ENCODE data around the gene ZNF688.

ZNF688 gene

DNA sequence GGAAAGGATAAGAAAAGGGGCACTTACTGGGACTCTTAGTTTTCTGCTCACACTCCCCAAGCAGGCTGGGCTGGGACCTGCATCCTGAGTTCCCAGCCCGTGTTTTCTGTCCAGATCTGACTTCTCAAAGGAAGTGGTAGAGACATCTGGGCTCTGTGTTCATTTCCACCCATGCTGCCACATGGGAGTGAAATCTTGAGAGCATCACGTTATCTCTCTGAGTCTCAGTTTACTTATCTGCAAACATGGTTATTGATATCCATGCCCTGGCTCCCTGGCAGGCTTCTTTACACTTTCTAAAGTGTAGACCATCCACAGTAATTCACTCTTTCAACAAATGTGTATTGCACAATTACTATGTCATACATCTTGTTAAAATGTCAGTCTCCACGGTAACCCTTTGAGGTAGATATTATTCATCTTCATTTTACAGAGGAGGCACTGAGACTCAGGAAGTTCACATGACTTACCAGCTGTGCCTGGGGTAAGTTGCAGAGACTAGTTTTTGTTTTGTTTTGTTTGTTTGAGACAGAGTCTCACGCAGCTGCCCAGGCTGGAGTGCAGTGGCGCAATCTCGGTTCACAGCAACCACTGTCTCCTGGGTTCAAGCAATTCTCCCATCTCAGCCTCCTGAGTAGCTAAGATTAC, 3.4 kb downstream of the ZNF688 start:
- Mint-ChIP-seq H3K9me3 (ENCODE audit: low read depth) (no peaks in the 10 kb centered on the region), H3K27me3 (no peaks in the 10 kb centered on the region), H3K36me3 (peaks cover 3% of the 10 kb centered on the region), H3K4me3 (peak overlapping the region; percentile 79), H3K27ac (peak overlapping the region; percentile 95), H3K4me1 (ENCODE audit: low read depth) (peaks cover 36% of the 10 kb centered on the region)

DNA sequence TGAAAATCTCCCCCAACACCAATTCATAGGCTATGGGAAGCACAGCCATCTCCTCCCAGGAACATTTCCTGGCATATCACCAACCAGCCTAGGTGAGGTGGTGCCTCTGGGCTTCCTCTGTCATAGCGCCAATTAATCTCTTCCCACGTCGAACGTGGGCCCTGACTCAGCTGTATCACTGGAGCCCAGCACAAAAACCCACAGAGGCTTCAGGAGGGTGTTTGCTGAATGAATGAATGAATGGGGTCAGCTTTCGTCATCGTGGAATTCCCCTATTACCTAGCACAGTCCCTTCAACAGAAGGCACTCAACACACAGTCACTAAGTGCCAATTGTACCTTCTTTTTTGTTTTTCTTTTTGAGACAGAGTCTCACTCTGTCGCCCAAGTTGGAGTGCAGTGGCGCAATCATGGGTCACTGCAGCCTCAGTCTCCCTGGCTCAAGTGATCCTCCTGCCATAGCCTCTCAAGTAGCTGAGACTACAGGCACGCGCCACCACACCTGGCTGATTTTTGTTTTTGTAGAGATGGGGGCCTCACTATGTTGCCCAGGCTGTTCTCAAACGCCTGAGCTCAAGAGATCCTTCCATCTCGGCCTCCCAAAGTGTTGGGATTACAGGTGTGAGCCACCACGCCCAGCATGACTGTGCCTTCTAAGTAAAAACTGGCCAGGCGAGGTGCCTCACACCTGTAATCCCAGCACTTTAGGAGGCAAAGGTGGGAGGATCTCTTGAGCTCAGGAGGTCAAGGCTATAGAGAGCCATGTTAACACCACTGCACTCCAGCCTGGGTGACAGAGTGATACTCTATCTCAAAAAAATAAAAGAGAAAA, 4.1 kb downstream of the ZNF688 start:
- peaks cover 35% of the 10 kb centered on the region for H3K4me1 Mint-ChIP-seq (ENCODE audit: low read depth)
- H3K27ac Mint-ChIP-seq = peak overlapping the region; percentile 95
- H3K4me3 Mint-ChIP-seq = peak overlapping the region; percentile 79
- no peaks in the 10 kb centered on the region for H3K27me3 Mint-ChIP-seq
- peaks cover 3% of the 10 kb centered on the region for H3K36me3 Mint-ChIP-seq
- no peaks in the 10 kb centered on the region for H3K9me3 Mint-ChIP-seq (ENCODE audit: low read depth)

DNA sequence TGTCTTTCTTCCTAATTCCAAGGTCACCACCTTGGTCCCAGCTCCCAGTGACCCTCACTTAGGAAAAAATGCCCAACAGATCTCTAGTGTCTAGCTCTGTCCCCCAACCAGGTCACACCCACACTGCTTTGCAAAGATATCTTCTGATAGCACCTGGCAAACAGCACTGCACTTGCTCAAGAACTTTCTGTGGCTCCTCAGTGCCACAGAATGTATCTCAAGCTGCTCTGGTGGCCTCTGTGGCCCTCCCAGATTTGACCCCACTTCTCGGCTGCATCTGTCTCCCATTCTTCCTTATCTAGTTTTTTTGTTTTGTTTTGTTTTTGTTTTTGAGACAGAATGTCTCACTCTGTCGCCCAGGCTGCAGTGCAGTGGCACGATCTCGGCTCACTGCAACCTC, 5.0 kb downstream of the ZNF688 start:
- Mint-ChIP-seq H3K4me1 (ENCODE audit: low read depth) (peaks cover 31% of the 10 kb centered on the region), H3K36me3 (peaks cover 3% of the 10 kb centered on the region), H3K4me3 (no peak overlapping the region), H3K27me3 (no peaks in the 10 kb centered on the region), H3K27ac (peak overlapping the region; percentile 90), H3K9me3 (ENCODE audit: low read depth) (no peaks in the 10 kb centered on the region)

DNA sequence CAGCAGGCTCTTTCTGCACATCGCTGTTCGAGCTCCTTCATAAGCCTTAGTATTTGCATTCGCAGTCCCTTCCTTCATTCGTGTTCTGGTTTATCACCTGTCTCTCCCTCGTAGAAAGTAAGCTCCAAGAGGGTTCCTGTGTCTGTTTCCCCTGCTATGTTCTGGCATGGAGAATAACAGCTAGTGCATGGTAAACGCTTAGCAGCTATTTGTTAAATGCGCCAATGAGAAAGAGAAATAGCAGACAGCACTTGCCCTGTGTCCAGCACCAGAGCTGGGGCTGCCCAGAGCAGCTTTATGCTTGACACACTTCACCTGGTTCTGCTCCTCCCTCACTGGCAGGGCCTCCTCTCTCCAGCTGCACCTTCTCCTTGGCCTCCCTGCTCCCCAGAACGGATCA, 5.5 kb downstream of the ZNF688 start:
- no peak overlapping the region for H3K27ac Mint-ChIP-seq
- no peak overlapping the region for H3K4me3 Mint-ChIP-seq
- H3K9me3 Mint-ChIP-seq (ENCODE audit: low read depth) = no peaks in the 10 kb centered on the region
- no peaks in the 10 kb centered on the region for H3K27me3 Mint-ChIP-seq
- H3K4me1 Mint-ChIP-seq (ENCODE audit: low read depth) = peaks cover 33% of the 10 kb centered on the region
- H3K36me3 Mint-ChIP-seq = peaks cover 3% of the 10 kb centered on the region

GRCh38 chr16:30565526-30565925, 6.0 kb downstream of the ZNF688 start:
- H3K36me3 Mint-ChIP-seq = peaks cover 3% of the 10 kb centered on the region
- no peak overlapping the region for H3K4me3 Mint-ChIP-seq
- H3K27me3 Mint-ChIP-seq = no peaks in the 10 kb centered on the region
- no peaks in the 10 kb centered on the region for H3K9me3 Mint-ChIP-seq (ENCODE audit: low read depth)
- no peak overlapping the region for H3K27ac Mint-ChIP-seq
- H3K4me1 Mint-ChIP-seq (ENCODE audit: low read depth) = peaks cover 34% of the 10 kb centered on the region

GRCh38 chr16:30562021-30562420, 9.5 kb downstream of the ZNF688 start:
- Mint-ChIP-seq H3K9me3 (ENCODE audit: low read depth) (no peaks in the 10 kb centered on the region), H3K27me3 (no peaks in the 10 kb centered on the region)

DNA sequence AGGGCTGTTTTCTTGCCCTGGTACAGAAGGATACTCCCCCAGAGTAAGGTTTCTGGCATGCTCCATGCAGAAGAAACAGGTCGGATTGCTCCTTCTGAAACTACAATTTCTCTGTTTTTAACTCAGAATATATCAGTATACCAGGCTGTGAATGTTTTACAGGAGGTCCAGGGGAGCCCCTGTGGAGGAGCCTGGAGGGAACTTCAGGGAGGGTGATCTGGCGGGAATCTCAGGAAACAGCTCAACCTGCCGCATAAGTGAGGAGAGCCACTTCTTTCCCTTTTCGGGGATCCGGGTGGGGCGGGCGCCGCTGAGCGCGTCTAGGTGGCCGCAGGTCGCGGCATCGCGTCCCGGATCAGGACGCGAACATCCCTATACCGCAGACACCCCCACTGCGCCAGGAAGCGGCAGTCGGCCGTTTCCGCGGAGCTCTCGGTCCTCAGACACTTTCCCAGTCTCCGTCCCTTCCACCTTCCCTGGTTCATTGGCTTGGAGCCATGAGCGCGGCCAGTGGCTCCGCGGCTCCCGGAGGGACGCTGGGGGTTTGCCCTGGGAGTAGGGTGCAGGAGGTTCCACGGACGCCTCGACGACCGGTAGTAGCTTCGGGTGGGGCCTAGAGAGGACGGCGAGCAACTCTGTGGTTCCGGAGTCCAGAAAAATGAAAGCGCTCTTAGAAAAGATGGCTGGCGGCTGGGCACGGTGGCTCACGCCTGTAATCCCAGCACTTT, 10.3 kb downstream of the ZNF688 start:
- Mint-ChIP-seq H3K4me3 (peak overlapping the region; percentile 81), H3K4me1 (ENCODE audit: low read depth) (peaks cover 15% of the 10 kb centered on the region), H3K27me3 (no peaks in the 10 kb centered on the region), H3K9me3 (ENCODE audit: low read depth) (no peaks in the 10 kb centered on the region), H3K27ac (peak overlapping the region; percentile 72), H3K36me3 (no peaks in the 10 kb centered on the region)

More at GRCh38 chr16:30562021-30562420, 9.5 kb downstream of the ZNF688 start:
- Mint-ChIP-seq H3K4me1 (ENCODE audit: low read depth) (peaks cover 21% of the 10 kb centered on the region), H3K36me3 (no peaks in the 10 kb centered on the region), H3K27ac (no peak overlapping the region), H3K4me3 (no peak overlapping the region)

DNA sequence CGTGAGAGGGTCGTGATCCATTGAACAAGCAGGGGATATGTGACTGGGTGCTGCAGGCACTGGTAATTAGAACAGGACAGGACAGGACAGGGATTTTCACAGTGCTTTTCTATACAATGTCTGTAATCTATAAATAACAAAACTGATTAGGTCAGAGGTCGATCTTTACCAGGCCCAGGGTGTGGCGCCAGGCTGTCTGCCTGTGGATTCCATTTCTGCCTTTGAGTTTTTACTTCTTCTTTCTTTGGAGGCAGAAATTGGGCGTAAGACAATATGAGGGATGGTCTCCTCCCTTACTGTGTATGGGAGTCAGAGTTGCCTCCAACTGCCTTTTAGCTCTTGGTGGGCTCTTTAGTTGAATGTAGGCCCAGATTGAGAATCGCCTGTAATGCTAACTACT, 11.8 kb downstream of the ZNF688 start:
- Mint-ChIP-seq H3K4me3 (no peak overlapping the region), H3K4me1 (ENCODE audit: low read depth) (peaks cover 18% of the 10 kb centered on the region), H3K36me3 (no peaks in the 10 kb centered on the region), H3K27me3 (no peaks in the 10 kb centered on the region), H3K27ac (no peak overlapping the region), H3K9me3 (ENCODE audit: low read depth) (no peaks in the 10 kb centered on the region)

- Mint-ChIP-seq H3K27ac (peak overlapping the region; percentile 90), H3K9me3 (ENCODE audit: low read depth) (no peaks in the 10 kb centered on the region), H3K36me3 (peaks cover under 1% of the 10 kb centered on the region), H3K4me1 (ENCODE audit: low read depth) (peaks cover 24% of the 10 kb centered on the region), H3K27me3 (no peaks in the 10 kb centered on the region), H3K4me3 (peak overlapping the region; percentile 89)
These were observed 12.6 kb downstream of the ZNF688 start for GRCh38 chr16:30558789-30559377.

GRCh38 chr16:30557957-30558788, 13.3 kb downstream of the ZNF688 start, which contains the start of gene ZNF764:
Gene ZNF764 (minus strand): TSS chr16:30558374. CDS start chr16:30558182, 192 bp downstream.
- H3K9me3 Mint-ChIP-seq (ENCODE audit: low read depth) = no peaks in the 10 kb centered on the region
- peaks cover 31% of the 10 kb centered on the region for H3K4me1 Mint-ChIP-seq (ENCODE audit: low read depth)
- peak within 1 kb of the TSS; percentile 90 for H3K27ac Mint-ChIP-seq
- peak within 1 kb of the TSS; percentile 89 for H3K4me3 Mint-ChIP-seq
- no peaks in the 10 kb centered on the region for H3K27me3 Mint-ChIP-seq
- peaks cover 5% of the 10 kb centered on the region for H3K36me3 Mint-ChIP-seq

- H3K9me3 Mint-ChIP-seq (ENCODE audit: low read depth) = no peaks in the 10 kb centered on the region
These were observed 13.9 kb downstream of the ZNF688 start for GRCh38 chr16:30557707-30557956.

GRCh38 chr16:30556125-30556473, 15.4 kb downstream of the ZNF688 start:
- H3K36me3 Mint-ChIP-seq = peaks cover 5% of the 10 kb centered on the region
- no peaks in the 10 kb centered on the region for H3K27me3 Mint-ChIP-seq
- H3K4me1 Mint-ChIP-seq (ENCODE audit: low read depth) = peaks cover 44% of the 10 kb centered on the region
- no peaks in the 10 kb centered on the region for H3K9me3 Mint-ChIP-seq (ENCODE audit: low read depth)
- peak overlapping the region; percentile 64 for H3K4me3 Mint-ChIP-seq
- peak overlapping the region; percentile 70 for H3K27ac Mint-ChIP-seq

More at GRCh38 chr16:30557707-30557956, 13.9 kb downstream of the ZNF688 start:
- no peaks in the 10 kb centered on the region for H3K27me3 Mint-ChIP-seq
- H3K27ac Mint-ChIP-seq = peak overlapping the region; percentile 86
- H3K4me3 Mint-ChIP-seq = peak overlapping the region; percentile 89
- H3K36me3 Mint-ChIP-seq = peaks cover 5% of the 10 kb centered on the region
- H3K4me1 Mint-ChIP-seq (ENCODE audit: low read depth) = peaks cover 35% of the 10 kb centered on the region

DNA sequence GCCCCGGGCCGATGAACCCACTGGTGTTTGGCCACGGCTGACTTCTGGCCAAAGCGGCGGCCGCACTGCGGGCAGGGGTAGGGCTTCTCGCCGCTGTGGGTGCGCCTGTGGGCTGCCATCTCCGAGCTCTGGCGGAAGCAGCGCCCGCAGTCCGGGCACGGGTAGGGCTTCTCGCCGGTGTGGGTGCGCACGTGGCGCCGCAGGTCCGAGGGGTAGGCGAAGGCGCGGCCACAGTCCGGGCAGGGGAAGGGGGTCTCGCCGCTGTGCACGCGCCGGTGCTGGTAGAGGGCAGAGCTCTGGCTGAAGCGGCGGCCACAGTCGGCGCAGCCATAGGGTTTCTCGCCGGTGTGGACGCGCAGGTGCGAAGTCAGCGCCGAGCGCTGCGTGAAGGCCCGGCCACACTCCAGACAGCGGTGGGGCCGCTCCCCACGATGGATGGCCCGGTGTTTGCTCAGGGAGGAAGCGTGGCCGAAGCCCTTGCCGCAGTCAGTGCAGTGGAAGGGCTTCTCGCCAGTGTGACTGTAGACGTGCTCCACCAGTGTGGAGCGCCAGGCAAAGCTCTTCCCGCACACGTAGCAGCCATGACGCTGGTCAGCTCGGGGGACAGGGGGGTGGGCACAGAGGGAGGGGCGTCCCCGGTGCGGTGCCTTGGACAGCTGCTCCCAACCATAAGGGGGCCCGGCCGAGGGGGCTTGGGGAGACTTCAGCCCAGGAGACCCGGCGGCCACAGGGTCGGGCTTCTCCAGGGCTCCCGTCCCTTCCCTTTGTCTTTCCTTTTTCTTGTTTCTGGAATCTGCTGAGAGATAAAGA, 16.0 kb downstream of the ZNF688 start:
- no peak overlapping the region for H3K27ac Mint-ChIP-seq
- H3K4me1 Mint-ChIP-seq (ENCODE audit: low read depth) = peaks cover 43% of the 10 kb centered on the region
- H3K4me3 Mint-ChIP-seq = peak overlapping the region; percentile 64
- no peaks in the 10 kb centered on the region for H3K9me3 Mint-ChIP-seq (ENCODE audit: low read depth)
- no peaks in the 10 kb centered on the region for H3K27me3 Mint-ChIP-seq
- peaks cover 5% of the 10 kb centered on the region for H3K36me3 Mint-ChIP-seq

Measured in activated naive CD8-positive, alpha-beta T cell (primary cell).